DMS79 treated with DMSO at 0.1 percent for 48 hours (cell line): ENCODE data around the gene MGAT4A.

Source experiments
- DNase-seq: peaks from one replicate; lab custom pipeline; 2025; lab: John Stamatoyannopoulos, UW

Gene MGAT4A

DNA sequence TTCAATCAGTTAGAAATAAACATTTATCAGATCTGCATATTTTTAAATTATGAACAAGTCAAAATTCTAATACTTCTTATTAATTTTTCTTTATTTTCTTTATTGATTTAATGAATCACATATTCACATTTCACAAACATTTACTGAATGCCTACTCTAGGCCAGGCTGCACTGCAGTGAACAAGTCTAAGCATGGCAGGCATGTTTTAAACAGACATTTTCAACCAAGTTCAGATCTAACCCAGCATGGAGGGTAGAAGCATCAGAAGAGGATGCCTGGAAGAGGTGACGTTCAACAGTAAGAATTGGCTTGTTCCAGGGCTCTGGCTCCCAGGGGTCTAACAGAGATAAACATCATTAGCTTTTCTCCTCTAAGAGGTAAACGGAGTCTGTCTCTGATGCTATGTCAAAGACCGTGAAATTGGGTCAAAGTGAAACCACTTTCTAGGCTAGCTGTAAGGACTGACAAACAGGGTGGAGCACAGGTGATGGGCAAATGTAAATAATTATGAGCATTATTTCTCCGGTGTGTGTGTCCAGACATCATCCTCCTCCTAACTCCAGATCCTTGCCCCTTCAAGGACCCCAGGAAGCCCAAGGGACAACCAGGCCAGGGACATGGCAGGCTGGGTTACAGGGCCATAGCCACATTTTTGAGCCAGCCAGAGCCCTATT lies 72.0 kb downstream of the MGAT4A start:
- no peak for DNase-seq

DNA sequence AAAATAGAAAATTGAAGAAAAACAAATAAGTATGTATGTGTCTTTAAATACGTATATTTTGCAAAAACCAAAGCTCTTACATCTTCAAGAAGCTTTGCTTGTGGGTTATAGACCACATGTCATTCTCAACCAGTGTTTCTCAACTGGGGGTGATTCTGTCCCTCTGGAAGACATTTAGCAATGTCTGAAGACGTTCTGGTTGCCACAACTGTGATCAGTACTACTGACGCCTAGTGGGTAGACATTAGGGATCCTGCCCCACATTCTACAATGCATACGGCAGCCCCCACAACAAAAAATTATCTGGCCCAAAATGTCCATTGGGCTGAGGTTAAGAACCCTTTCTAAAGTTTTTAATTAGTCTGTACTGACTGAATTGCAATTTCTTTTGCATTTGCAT lies 74.1 kb downstream of the MGAT4A start:
- no peak for DNase-seq

DNA sequence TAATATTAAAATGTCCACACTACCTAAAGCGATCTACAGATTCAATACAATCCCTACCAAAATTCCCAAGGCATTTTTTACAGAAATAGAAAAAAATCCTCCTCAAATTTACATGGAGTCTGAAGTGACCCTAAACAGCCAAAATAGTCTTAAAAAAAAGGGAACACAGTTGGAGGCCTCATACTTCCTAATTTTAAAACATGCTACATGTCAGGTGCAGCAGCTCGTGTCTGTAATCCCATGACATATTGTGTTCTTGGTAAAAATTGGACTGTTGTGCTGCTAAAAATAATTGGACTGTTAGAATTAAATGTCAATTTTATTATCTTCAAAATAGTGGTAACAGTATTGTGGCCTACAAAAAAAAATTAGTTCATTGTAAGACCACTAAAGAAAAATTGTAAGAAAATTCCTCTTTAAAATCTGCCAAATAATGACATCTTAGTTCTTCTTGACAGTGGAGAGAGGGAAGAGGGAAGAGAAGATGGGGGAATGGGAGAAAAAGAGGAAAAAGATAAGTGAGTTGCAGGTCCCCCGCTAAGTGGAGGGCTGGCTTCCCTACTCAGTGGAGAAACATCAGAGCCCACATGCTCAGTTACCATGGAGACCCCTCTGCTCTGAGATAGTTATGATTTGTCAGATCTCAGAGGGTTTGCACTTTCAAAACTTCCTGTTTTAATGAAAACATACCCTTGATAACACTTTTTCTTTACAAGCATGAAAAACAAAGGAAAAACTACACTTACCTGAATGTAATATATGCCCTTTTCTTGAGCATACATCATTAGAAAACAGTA lies 76.0 kb downstream of the MGAT4A start:
- DNase-seq, result no peak

DNA sequence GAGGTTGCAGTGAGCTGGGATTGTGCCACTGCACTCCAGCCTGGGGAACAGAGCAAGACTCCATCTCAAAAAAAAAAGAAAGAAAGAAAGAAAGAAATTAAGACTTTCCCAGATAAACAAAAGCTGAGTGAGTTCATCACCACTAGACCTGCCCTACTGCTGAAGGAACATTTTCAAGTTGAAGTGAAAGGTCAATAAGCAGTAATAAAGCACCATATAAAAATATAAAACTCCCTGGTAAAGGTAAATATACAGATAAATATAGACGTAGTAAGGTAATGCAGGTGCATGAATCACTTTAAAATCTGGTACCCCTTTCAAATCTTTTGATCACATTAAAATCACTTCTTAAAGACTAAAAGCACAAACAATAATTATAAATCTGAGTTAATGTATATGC lies 79.9 kb downstream of the MGAT4A start:
- DNase-seq, result no peak

DNA sequence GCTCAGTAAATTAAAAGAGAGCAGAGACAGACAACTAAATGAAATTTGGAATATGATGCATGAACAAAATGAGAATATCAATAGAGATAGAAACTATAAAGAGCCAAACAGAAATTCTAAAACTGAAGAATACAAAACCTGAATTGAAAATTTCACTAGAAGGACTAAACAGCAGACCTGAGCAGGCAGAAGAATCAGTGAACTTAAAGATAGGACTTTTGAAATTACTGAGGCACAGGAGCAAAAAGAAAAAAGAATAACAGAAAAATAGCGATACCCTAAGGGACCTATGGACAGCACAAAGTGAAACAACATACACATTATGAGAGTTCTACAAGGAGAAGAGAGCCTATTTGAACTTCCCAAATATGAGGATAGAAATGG lies 80.9 kb downstream of the MGAT4A start:
- DNase-seq, result no peak

DNA sequence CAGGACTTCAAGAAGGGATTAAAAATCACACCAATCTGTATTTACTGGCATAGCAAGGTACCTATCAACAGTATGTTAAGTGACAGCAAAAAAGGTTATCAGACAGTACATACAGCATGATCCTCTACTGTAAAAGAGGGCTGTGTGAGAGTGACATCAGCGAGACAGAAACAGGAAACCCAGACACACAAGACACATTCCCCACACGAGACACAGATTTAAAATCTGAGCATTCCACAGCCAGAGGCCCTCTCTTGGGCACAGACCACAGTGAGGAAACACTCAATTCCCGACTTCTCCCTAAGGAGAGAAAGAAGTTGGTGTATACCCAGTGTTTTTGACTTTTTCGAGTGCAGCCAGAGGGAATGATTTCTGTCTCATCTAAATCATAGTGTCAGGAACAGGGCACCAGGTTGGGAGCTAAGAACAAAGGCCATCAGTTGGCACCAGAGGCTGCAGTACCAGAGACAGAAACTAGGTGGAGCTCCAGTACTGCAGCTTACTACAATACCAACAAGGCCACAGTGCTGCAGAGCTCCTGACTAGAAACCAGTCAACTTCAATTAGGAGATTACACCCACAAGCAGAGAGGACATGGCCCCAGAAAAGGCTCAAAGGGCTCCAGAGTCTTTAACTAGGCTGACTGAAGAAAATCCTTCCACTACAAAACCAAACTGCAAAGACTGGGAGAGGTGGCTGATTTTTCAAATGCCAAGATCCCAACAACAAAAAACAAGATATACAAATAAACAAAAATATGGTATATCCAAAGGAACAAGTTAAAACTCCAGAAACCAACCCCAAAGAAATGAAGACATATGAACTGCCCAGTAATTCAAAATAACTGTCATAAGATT lies 81.6 kb downstream of the MGAT4A start:
- peak; percentile 86 for DNase-seq

DNA sequence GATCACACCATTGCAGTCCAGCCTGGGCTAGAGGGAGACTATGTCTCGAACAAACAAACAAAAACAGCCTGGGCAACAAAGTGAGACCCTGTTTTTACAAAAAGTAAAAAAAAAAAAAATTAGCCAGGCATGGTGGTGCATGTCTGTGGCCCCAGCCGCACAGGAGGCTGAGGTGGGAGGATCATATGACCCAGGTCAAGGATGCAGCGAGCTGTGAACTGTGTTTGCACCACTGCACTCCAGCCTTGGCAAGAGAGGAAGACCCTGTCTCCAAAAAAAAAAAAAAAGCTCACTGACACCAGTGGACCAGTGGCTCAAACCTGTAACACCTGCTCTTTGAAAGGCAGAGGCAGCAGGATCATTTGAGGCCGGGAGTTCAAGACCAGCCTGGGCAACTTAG lies 82.5 kb downstream of the MGAT4A start:
- DNase-seq, result no peak

DNA sequence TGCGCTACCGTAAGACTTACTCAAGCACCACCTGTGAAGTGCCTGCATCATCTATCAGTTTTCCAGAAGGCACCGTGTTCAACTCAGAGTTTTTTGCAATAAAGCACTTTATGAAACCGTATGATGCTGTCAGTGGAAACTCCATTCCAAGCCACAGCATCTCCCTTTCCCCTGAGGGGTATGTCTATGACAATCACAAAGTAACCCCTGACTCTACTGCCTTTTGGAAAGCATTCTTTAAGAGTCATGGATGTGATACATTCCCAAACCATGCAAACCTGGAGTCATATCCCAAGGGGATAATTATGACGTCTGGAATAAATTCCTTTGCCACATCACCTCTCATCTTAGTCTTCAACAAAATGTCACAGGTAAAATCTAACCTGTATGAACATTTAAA lies 83.3 kb downstream of the MGAT4A start:
- no peak for DNase-seq

DNA sequence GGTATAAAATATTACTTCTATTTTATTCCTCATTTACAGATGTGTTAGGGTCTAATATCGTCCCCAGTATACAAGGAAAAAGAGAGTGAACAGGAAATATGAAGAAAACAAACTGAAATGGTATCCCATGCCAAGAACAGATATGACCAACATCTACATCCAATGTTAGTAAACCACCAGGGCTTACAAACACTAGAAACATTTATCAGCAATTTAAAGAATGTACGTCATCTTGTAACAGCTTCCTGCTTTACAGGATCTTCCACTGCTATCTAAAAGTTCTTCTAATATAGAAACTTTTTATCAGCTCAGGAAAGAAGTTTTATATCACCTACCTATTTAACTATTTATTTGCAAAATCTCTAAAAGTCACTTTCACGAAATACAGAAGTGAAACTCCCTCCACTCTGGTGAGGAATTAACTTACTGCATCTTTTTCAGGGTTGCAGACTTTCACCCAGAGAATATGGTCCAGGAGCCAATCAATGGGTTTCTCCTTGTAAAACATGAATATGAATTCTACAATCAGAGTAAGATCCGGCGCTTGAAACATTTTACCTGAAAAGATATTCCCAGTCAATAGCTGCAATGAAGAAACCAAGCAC lies 87.3 kb downstream of the MGAT4A start:
- DNase-seq, result no peak

DNA sequence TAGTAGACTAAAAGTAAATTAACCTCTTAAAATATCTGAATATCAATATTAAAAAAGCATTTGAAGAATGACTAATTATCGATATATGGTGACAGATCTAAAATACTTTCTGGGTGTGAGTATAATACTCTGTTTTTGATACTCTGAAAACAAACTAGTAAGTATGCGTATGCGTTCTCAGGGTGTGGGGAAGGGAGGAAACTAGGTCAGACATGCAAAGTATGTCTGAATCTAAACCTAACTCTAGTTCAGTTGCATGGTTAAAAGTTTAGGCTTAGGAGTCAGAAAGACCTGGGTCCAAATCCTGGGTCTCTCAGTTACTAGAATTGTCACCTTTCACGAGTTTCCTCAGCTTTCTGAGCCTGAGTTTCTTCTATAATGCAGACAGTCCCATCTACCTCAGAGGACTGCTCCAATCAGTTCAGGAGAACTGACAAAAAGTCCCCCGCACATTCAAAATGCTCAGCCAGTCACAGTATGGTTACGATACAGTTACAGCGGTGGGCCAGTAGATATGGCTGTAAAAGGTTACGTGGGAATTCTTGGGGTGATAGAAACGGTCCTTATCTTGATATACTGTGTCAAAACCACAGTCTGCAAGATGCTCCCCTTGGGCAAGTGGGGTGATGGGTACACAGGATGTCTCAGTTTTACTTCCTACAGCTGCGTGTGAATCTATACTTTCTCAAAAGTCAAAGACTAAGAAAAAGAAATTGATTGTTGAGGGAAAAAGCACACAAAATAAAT lies 93.4 kb downstream of the MGAT4A start:
- DNase-seq, result no peak

DNA sequence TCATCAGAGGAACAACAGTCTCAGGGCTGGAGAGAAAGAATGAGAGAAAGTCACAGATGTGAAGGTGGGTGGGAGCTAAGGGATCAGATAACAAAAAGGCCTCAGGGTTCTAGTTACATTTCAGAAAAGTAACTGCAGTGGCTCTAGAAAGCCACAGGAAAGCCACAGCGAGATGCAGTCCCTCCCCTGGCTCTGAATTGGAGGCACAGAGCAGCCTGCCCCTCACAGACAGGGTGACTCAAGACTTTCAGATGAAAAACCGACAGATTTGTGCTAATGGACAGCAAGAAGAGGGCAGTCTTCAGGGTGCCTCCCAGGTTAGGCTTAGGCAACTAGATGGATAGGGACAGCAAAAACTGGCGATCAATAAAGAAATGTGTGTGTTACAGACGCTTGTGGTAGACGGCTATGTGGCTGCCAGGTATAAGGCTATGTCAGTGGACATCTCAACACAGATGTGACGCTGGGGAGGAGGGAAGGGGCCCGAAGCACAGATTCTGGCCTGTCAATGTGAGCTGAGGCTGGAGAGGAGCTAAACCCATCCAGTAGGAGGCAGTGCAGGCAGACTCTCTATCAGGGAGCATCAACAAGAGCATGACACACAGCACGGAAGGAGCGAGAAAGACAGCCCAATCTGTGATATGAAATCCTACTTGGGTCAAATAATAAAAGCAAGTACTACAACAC lies 96.4 kb downstream of the MGAT4A start:
- no peak for DNase-seq

DNA sequence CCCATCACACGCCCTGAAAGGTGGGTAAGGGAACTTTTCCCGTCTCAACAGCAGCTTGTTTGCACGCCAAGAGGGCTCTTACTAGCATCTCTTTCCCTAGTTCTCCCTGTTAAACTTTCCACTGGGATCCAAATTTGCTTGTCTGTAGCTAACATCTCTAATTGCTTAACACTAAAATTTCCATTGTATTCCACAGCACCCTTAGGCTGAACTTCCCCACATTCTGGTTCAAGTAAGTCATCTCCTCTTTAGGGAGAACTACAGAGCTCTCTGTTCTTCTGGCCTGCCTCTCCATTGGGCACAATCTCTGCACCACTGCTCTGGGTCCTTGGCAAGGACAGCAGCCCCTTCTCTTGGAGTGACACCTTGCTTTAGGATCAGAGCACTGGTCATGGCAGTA lies 98.6 kb downstream of the MGAT4A start:
- no peak for DNase-seq

DNA sequence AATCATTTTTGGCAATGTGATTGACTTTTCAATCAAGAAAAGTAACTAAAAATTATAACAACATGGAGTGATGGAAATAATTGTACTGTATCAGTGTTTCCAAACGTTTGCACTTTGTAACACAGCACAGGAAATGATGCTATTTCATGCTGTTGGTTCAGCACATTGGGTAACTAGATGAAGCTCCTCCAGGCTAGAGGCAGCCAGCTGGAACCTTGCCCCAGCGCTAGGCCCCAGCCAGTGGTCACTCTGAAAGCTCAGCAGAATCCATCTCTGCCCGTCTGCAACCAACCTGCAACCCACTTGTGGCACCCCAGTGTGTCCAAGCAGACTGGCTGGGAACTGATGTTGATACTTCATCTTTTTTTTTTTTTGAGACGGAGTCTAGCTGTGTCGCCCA lies 107.3 kb downstream of the MGAT4A start:
- no peak for DNase-seq

DNA sequence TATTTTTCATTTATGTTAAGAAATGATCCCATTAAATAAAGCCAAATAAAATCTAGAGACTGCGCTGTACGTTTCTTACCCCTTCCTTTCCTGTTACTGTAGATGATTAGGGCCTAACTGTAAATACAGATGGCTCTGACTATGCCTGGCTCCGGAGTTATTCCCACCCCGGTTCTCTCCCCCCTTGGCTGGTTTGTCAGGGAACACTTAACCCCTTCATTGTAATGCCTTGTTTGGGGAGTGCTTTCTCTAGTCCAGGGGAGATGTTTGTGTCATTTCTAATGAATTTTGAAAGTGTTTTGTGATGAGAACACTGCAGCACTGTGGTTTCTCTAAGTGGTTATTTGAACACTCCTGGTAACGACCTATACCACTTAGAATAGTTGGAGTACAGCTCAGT lies 113.8 kb downstream of the MGAT4A start:
- no peak for DNase-seq

DNA sequence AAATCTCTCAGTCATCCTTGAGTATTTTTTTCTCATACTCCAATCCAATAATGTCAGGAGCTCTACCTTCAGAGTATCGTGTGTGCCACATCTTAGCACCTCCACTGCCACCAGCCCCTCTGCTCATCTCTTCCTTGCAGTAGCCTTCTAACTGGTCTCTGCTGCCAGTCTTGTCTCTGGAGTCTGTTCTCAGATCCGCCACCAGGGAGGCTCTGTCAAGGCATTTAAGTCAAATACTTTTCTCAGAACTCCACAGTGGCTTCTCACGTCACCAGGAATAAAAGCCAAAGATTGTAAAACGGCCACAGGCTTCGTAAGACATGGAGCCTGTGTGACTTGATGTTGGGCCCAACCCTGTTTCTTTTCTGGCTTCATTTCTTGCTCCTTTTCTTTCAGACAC lies 115.5 kb downstream of the MGAT4A start:
- DNase-seq, result no peak

DNA sequence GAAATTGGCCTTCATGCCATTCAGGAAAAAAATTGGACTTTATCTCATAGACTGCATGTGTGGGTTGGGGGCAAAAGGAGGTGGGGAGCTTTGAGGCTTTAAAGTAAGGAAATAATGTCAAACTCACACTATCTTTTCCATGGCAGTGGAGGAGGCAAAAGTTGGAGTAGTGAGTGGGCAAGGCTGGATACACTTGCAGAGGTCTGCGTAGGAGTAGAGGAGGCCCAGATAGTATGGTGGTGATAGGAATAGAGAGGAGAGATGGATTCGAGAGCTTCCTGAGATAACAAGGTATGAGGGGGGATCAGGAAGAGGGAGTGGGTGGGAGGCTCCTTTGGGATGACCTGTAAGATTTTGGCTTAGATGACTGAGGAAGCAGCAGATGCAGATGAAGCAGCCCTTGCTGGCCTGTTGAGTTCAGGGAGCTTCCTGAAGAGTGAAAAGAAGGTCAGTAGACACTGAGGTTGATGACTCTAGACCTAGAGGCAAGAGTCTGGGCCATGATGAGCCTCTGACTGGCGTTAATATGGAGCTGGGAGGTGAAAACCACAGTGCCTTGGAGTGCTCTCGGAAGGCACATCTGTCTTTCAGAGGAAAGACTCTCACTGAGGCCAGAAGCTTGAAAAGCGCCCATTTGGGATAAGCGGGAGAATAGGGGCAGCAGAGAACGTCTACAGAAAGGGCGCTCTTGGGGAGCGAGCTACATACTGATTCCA lies 116.8 kb downstream of the MGAT4A start:
- DNase-seq, result no peak

DNA sequence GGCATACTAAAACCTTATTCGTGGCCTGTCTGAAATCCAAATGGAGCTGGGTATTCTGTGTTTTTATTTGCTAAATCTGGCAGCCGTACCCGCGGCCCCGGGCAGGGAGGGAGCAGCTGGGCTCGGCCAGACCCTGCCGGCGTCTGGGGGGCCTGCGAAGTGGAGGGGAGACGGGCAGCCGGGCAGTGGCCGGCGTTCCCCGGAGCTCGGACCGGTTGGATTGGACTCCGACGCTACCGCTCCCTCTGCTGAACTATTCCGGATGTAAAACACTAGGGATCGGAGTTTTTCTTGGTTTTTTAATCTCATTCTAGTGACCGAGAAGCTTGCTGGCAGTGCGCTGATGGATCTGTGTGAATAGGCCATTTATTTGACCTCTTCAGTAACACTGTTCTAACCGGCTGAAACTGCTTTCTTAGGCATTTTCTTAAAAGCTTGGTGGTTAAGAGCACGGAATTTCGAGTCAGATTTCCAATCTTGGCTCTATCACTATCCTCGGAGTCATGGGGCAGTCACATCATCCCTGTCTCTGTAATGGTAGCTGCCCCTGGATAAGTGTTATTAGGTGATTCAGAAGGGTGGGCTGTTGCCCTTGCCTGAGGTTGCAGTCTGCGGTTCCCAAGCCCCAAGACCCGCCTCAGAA lies 121.8 kb downstream of the MGAT4A start:
- DNase-seq, result peak; percentile 11

DNA sequence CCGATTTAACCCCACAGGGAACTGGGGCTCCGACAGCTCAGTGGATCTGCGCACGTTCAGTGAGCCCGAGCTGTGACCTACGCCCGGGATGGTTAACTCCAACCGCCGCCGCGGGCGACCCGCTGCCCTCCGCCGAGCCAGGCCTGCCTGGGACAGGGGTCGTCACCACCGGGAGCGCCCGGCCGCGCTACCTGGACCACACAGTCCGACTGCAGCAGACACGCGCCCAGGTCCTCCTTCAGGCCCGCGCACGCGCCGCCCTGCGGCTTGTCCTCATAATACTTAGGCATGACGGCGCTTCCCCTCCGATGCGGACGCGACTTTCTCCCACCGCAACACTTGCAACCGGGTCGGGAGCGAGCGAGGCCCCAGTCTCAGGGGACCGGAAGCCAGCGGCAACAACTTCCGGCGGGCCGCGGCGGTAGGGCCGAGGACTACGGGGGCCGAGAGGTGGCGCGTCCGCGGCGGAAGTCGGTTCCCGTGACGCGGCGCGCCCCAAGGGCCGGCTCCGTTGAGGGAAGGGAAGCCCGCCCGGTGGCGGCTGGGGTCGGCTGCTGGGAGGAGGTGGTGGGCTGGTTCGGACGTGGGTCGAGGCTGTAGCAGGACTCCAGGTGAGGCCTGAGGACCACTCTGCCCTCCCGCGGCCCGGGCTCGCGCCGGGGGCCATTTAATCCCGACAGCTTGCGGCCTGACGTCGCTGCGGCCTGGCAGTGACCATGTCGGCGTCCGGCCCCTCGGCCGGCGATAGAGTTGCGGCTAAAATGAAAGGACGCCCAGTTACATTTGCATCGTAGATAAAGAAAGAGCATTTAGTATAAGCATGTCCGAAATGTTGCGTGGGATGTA lies 122.6 kb downstream of the MGAT4A start, which contains the start of the genes COA5 and UNC50:
COA5 (minus strand) TSS at position 397 of the 846 bp plus-strand sequence; CDS start at position 290, 107 bp downstream.
UNC50 (plus strand) TSS at position 474 of the 846 bp plus-strand sequence. CDS start 1,171 bp downstream, outside the sequence.
- peak; percentile 84 for DNase-seq

DNA sequence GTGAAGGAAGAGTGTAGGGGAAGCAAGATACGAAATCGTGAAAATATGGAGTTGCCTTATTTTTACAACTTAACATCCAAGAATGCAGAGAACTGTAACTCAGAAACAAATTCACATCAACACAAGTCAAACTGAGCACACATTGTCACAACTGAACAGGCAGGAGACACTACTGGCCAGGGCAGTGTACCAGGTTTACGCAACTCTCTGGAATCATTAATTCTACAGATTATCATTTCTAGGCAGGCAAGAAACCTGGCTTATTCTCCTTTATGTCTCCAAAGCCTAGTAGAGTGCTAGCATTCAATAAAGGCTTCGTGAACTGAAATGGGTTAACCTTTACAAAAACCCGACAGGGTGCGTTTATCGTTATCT lies 123.2 kb downstream of the MGAT4A start:
- DNase-seq, result no peak
